Peyer's patch (tissue), 4 donors: ENCODE data around the gene GFER. TPM values are rescaled to one million over a fixed set of nuclear protein-coding genes. Genes with fewer than 3 reads are reported as not detected.

Experiments used
- DNase-seq, 3 donors: peaks; one replicate each; pipeline ENCODE4 v3.0.0-alpha.2; 2017 to 2019
- H3K27ac ChIP-seq, 4 donors: fragments of 200-600 bp; sonication (generic); one replicate each; pipeline ENCODE4 v1.5.1; 2016 to 2019
- H3K27me3 ChIP-seq, 2 donors: fragments of 200-600 bp; sonication (generic); one replicate each; pipeline ENCODE4 v1.5.1; 2019
- H3K36me3 ChIP-seq, 3 donors: fragments of 200-600 bp; sonication (generic); one replicate each; pipeline ENCODE4 v1.5.1; 2016 to 2019
- H3K4me1 ChIP-seq, 4 donors: fragments of 200-600 bp; sonication (generic); one replicate each; pipeline ENCODE4 v1.5.1; 2016 to 2019
- H3K4me3 ChIP-seq, 4 donors: fragments of 200-600 bp; sonication (generic); 1 replicate in 3 of 4; 2 replicates in 1 of 4; pipeline ENCODE4 v1.5.1; 2016 to 2019; ENCODE audit warnings: mild to moderate bottlenecking in 1 of 4
- H3K9me3 ChIP-seq, 4 donors: fragments of 200-600 bp; sonication (generic); one replicate each; pipeline ENCODE4 v1.5.1; 2016 to 2019; ENCODE audit warnings: mild to moderate bottlenecking in 1 of 4
- POLR2A ChIP-seq, 2 donors: fragments of 450-650 bp; IDR thresholded peaks; one replicate each; pipeline ENCODE4 v1.5.1; 2017; ENCODE audit warnings: antibody characterized with exemption in 2 of 2, mild to moderate bottlenecking in 2 of 2, moderate library complexity in 2 of 2
- total RNA-seq, 4 donors: library from RNA; depleted of rRNA; stranded (reverse); fragments of >200 nt; gene quantifications; one replicate each; pipeline ENCODE4 v1.1.0, GENCODE V29; 2016
- TF ChIP-seq, protein P1 (sequence below), 6 experiments: fragments of 450-650 bp in 4 of 6; fragments of 200-600 bp in 2 of 6; sonication (generic) in 1 of 6; IDR thresholded peaks; one replicate each; pipeline ENCODE4 v1.5.1; 2017 to 2019; ENCODE audit warnings: antibody characterized with exemption in 6 of 6, mild to moderate bottlenecking in 3 of 6, moderate library complexity in 1 of 6

Gene GFER
- total RNA-seq, 4 donors from 2014 or later: 31.4 to 102 (median 83.1) TPM

DNA sequence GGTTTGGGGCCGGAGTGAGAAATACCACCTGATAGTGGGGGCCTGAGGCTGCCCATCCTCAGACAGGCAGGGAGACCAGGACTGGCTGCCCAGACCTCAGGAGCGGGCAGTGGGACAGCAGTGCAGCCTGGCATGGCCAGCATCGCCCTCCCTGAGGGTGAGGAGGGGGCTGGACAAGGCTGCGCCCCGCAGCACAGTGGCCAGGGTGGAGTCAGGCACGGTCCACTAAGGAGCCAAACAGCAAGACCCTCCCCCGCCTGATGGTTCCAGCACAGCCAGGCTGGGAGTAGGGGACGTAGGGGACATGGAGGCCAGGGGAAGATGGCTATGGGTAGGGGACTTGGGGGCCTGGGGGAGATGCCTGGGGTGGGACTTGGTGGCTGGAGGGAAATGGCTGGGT, 22.3 kb downstream of the GFER start:
- Histone ChIP-seq H3K9me3 (no peaks in the 10 kb centered on the region), H3K4me1 (peaks cover 16 to 60% (median 24%) of the 10 kb centered on the region in 4 donors), H3K27me3 (no peaks in the 10 kb centered on the region), H3K36me3 (peaks cover 0 to 21% (median 3%) of the 10 kb centered on the region in 3 donors), H3K4me3 (no peak overlapping the region), H3K27ac (no peak overlapping the region)
- no peak for DNase-seq
- no peak for TF ChIP-seq POLR2A (IDR thresholded peaks at IDR 0.05)
- TF ChIP-seq, protein P1, sequence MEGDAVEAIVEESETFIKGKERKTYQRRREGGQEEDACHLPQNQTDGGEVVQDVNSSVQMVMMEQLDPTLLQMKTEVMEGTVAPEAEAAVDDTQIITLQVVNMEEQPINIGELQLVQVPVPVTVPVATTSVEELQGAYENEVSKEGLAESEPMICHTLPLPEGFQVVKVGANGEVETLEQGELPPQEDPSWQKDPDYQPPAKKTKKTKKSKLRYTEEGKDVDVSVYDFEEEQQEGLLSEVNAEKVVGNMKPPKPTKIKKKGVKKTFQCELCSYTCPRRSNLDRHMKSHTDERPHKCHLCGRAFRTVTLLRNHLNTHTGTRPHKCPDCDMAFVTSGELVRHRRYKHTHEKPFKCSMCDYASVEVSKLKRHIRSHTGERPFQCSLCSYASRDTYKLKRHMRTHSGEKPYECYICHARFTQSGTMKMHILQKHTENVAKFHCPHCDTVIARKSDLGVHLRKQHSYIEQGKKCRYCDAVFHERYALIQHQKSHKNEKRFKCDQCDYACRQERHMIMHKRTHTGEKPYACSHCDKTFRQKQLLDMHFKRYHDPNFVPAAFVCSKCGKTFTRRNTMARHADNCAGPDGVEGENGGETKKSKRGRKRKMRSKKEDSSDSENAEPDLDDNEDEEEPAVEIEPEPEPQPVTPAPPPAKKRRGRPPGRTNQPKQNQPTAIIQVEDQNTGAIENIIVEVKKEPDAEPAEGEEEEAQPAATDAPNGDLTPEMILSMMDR (IDR thresholded peaks at IDR 0.05): no peak

GRCh38 chr16:2007081-2007836, 23.3 kb downstream of the GFER start:
- Histone ChIP-seq H3K27me3 (no peaks in the 10 kb centered on the region), H3K36me3 (peaks cover 0 to 12% (median 0%) of the 10 kb centered on the region in 3 donors), H3K4me3 (peak overlapping the region in 2 of 4 donors; percentile 64 to 99), H3K9me3 (no peaks in the 10 kb centered on the region), H3K27ac (peak overlapping the region in 3 of 4 donors; percentile 95 to 97 (median 97)), H3K4me1 (peaks cover 16 to 60% (median 24%) of the 10 kb centered on the region in 4 donors)
- TF ChIP-seq, protein P1 (IDR thresholded peaks at IDR 0.05): no peak
- TF ChIP-seq POLR2A (IDR thresholded peaks at IDR 0.05): no peak
- DNase-seq: no peak

- Histone ChIP-seq H3K4me3 (peak overlapping the region in 2 of 4 donors; percentile 64 to 99), H3K4me1 (peaks cover 16 to 60% (median 24%) of the 10 kb centered on the region in 4 donors), H3K36me3 (peaks cover 0 to 4% (median 0%) of the 10 kb centered on the region in 3 donors), H3K27ac (peak overlapping the region in 3 of 4 donors; percentile 95 to 97 (median 97)), H3K27me3 (no peaks in the 10 kb centered on the region), H3K9me3 (no peaks in the 10 kb centered on the region)
- peak in 2 of 3 donors; percentile 81 to 82 for DNase-seq
- TF ChIP-seq, protein P1 (IDR thresholded peaks at IDR 0.05): no peak
- TF ChIP-seq POLR2A (IDR thresholded peaks at IDR 0.05): peak; percentile 29 to 72
Measured at GRCh38 chr16:2008009-2008526, 24.1 kb downstream of the GFER start.

DNA sequence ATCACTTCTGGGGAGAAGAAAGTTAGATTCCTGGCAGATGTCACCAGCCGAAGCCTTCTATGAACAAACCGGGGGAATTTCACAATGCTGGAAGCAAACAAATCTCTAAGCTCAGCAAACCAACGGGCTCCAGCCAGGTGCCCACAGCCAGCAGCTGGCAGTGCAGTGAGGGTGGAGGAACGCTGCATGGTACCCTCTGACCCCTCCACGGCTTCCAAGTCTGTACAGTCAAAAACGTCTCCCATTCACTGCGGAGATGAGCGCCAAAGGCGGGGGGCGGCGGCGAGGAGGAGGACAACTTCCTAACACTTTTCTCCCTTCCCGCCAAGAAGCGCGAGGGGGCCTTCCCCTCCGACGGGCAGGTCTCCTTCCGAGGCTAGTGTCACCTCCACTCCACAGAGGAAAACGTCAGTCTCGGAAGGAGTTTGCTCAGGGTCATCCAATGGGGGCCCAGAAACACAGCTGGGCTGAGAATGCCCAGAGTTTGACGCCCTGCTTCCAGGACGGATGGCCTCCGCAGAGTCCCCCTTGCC, 24.7 kb downstream of the GFER start:
- no peaks in the 10 kb centered on the region for H3K27me3 ChIP-seq
- no peaks in the 10 kb centered on the region for H3K36me3 ChIP-seq
- no peak for DNase-seq
- peak overlapping the region; percentile 90 to 97 (median 96) for H3K27ac ChIP-seq
- H3K9me3 ChIP-seq: no peaks in the 10 kb centered on the region
- peaks cover 16 to 56% (median 23%) of the 10 kb centered on the region in 4 donors for H3K4me1 ChIP-seq
- TF ChIP-seq POLR2A (IDR thresholded peaks at IDR 0.05): no peak
- TF ChIP-seq, protein P1 (IDR thresholded peaks at IDR 0.05): no peak
- H3K4me3 ChIP-seq: peak overlapping the region; percentile 64 to 99 (median 94)

DNA sequence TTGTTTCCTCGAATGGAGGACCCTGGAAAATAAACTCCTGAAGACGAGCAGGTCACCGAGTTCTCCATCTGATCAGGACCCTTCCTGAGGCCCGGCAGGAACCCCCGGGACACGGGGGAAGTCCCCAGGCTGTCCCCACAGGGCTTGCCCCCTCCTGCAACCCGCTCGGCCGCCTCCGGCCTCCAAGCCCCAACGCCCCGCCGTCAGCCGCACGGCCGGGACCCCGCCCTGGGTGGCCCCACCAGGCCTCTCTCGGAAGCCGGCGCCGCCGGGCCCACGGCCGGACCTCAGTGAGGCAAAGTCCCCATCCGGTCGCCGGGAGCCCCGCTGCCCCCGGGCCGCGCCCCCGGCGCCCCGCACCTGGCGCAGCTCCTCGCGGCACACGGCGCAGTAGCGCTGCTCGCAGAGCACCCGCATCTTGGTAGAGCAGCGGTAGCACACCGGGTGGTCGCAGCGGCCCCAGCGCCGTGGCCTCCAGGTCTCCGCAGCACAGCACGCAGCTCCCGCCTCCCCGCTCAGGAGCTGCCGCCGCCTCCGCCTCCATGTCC, 25.2 kb downstream of the GFER start:
- H3K27me3 ChIP-seq: no peaks in the 10 kb centered on the region
- no peaks in the 10 kb centered on the region for H3K9me3 ChIP-seq
- H3K4me1 ChIP-seq: peaks cover 12 to 51% (median 19%) of the 10 kb centered on the region in 4 donors
- DNase-seq: no peak
- H3K36me3 ChIP-seq: no peaks in the 10 kb centered on the region
- peak overlapping the region; percentile 90 to 97 (median 96) for H3K27ac ChIP-seq
- TF ChIP-seq, protein P1 (IDR thresholded peaks at IDR 0.05): no peak
- no peak for TF ChIP-seq POLR2A (IDR thresholded peaks at IDR 0.05)
- peak overlapping the region; percentile 64 to 99 (median 94) for H3K4me3 ChIP-seq
